ENCODE measurements around the gene OR2H2.

Gene OR2H2

DNA sequence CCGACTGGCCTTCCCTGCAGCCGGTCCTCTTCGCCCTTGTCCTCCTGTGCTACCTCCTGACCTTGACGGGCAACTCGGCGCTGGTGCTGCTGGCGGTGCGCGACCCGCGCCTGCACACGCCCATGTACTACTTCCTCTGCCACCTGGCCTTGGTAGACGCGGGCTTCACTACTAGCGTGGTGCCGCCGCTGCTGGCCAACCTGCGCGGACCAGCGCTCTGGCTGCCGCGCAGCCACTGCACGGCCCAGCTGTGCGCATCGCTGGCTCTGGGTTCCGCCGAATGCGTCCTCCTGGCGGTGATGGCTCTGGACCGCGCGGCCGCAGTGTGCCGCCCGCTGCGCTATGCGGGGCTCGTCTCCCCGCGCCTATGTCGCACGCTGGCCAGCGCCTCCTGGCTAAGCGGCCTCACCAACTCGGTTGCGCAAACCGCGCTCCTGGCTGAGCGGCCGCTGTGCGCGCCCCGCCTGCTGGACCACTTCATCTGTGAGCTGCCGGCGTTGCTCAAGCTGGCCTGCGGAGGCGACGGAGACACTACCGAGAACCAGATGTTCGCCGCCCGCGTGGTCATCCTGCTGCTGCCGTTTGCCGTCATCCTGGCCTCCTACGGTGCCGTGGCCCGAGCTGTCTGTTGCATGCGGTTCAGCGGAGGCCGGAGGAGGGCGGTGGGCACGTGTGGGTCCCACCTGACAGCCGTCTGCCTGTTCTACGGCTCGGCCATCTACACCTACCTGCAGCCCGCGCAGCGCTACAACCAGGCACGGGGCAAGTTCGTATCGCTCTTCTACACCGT is 31.5 kb upstream of the OR2H2 start (continued):
- TF ChIP-seq, protein P1, sequence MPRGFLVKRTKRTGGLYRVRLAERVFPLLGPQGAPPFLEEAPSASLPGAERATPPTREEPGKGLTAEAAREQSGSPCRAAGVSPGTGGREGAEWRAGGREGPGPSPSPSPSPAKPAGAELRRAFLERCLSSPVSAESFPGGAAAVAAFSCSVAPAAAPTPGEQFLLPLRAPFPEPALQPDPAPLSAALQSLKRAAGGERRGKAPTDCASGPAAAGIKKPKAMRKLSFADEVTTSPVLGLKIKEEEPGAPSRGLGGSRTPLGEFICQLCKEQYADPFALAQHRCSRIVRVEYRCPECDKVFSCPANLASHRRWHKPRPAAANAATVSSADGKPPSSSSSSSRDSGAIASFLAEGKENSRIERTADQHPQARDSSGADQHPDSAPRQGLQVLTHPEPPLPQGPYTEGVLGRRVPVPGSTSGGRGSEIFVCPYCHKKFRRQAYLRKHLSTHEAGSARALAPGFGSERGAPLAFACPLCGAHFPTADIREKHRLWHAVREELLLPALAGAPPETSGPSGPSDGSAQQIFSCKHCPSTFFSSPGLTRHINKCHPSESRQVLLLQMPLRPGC (tag by site-specific recombination; IDR thresholded peaks at IDR 0.05): no peak
- TF ChIP-seq ZNF776 (tag by site-specific recombination; IDR thresholded peaks at IDR 0.05; ENCODE audit: borderline replicate concordance) (no peak), OSR2 (tag by site-specific recombination; IDR thresholded peaks at IDR 0.05) (0 out of 2 replicates have a peak, but pooled peaks have one; percentile 11), ZNF132 (tag by site-specific recombination; IDR thresholded peaks at IDR 0.05; ENCODE audit: borderline replicate concordance) (no peak), ZNF341 (tag by site-specific recombination; IDR thresholded peaks at IDR 0.05; ENCODE audit: low read depth) (no peak), SCRT2 (tag by site-specific recombination; IDR thresholded peaks at IDR 0.05) (peak; percentile 24; the same call in 1 of the 2 replicates), ZNF274 (IDR thresholded peaks at IDR 0.05; ENCODE audit: low read length) (no peak), ZNF274 (tag by site-specific recombination; IDR thresholded peaks at IDR 0.05; ENCODE audit: borderline replicate concordance) (no peak), PRDM1 (tag by site-specific recombination; IDR thresholded peaks at IDR 0.05) (no peak), ZNF221 (tag by site-specific recombination; IDR thresholded peaks at IDR 0.05; ENCODE audit: borderline replicate concordance) (no peak), ZNF747 (tag by site-specific recombination; IDR thresholded peaks at IDR 0.05) (no peak), MEIS1 (CRISPR knock-in tag; IDR thresholded peaks at IDR 0.05; ENCODE audit: borderline replicate concordance) (no peak), ZBTB48 (tag by site-specific recombination; IDR thresholded peaks at IDR 0.05) (no peak), ZNF701 (tag by site-specific recombination; IDR thresholded peaks at IDR 0.05) (no peak), ZNF514 (tag by site-specific recombination; IDR thresholded peaks at IDR 0.05) (no peak), SP7 (tag by site-specific recombination; IDR thresholded peaks at IDR 0.05) (no peak; the same call in 1 of the 2 replicates), ZNF837 (tag by site-specific recombination; IDR thresholded peaks at IDR 0.05) (no peak), ZNF843 (tag by site-specific recombination; IDR thresholded peaks at IDR 0.05) (no peak), YY1 (tag by site-specific recombination; IDR thresholded peaks at IDR 0.05) (no peak), ZNF555 (tag by site-specific recombination; conservative IDR thresholded peaks at IDR 0.05) (no peak), ZBTB17 (tag by site-specific recombination; IDR thresholded peaks at IDR 0.05) (peak; percentile 98), ZNF670 (tag by site-specific recombination; IDR thresholded peaks at IDR 0.05; ENCODE audit: low read depth) (no peak), SP2 (tag by site-specific recombination; IDR thresholded peaks at IDR 0.05) (no peak), SETDB1 (IDR thresholded peaks at IDR 0.05; ENCODE audit: insufficient read length, low read length) (no peak), ZNF610 (tag by site-specific recombination; IDR thresholded peaks at IDR 0.05; ENCODE audit: borderline replicate concordance) (no peak)
- TF ChIP-seq, protein P2, sequence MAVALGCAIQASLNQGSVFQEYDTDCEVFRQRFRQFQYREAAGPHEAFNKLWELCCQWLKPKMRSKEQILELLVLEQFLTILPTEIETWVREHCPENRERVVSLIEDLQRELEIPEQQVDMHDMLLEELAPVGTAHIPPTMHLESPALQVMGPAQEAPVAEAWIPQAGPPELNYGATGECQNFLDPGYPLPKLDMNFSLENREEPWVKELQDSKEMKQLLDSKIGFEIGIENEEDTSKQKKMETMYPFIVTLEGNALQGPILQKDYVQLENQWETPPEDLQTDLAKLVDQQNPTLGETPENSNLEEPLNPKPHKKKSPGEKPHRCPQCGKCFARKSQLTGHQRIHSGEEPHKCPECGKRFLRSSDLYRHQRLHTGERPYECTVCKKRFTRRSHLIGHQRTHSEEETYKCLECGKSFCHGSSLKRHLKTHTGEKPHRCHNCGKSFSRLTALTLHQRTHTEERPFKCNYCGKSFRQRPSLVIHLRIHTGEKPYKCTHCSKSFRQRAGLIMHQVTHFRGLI (tag by site-specific recombination; IDR thresholded peaks at IDR 0.05): peak; percentile 77
- TF ChIP-seq, protein P3, sequence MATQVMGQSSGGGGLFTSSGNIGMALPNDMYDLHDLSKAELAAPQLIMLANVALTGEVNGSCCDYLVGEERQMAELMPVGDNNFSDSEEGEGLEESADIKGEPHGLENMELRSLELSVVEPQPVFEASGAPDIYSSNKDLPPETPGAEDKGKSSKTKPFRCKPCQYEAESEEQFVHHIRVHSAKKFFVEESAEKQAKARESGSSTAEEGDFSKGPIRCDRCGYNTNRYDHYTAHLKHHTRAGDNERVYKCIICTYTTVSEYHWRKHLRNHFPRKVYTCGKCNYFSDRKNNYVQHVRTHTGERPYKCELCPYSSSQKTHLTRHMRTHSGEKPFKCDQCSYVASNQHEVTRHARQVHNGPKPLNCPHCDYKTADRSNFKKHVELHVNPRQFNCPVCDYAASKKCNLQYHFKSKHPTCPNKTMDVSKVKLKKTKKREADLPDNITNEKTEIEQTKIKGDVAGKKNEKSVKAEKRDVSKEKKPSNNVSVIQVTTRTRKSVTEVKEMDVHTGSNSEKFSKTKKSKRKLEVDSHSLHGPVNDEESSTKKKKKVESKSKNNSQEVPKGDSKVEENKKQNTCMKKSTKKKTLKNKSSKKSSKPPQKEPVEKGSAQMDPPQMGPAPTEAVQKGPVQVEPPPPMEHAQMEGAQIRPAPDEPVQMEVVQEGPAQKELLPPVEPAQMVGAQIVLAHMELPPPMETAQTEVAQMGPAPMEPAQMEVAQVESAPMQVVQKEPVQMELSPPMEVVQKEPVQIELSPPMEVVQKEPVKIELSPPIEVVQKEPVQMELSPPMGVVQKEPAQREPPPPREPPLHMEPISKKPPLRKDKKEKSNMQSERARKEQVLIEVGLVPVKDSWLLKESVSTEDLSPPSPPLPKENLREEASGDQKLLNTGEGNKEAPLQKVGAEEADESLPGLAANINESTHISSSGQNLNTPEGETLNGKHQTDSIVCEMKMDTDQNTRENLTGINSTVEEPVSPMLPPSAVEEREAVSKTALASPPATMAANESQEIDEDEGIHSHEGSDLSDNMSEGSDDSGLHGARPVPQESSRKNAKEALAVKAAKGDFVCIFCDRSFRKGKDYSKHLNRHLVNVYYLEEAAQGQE (tag by site-specific recombination; IDR thresholded peaks at IDR 0.05): peak; percentile 91
- TF ChIP-seq, protein P4, sequence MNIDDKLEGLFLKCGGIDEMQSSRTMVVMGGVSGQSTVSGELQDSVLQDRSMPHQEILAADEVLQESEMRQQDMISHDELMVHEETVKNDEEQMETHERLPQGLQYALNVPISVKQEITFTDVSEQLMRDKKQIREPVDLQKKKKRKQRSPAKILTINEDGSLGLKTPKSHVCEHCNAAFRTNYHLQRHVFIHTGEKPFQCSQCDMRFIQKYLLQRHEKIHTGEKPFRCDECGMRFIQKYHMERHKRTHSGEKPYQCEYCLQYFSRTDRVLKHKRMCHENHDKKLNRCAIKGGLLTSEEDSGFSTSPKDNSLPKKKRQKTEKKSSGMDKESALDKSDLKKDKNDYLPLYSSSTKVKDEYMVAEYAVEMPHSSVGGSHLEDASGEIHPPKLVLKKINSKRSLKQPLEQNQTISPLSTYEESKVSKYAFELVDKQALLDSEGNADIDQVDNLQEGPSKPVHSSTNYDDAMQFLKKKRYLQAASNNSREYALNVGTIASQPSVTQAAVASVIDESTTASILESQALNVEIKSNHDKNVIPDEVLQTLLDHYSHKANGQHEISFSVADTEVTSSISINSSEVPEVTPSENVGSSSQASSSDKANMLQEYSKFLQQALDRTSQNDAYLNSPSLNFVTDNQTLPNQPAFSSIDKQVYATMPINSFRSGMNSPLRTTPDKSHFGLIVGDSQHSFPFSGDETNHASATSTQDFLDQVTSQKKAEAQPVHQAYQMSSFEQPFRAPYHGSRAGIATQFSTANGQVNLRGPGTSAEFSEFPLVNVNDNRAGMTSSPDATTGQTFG (tag by site-specific recombination; IDR thresholded peaks at IDR 0.05; ENCODE audit: borderline replicate concordance): no peak
- TF ChIP-seq, protein P5, sequence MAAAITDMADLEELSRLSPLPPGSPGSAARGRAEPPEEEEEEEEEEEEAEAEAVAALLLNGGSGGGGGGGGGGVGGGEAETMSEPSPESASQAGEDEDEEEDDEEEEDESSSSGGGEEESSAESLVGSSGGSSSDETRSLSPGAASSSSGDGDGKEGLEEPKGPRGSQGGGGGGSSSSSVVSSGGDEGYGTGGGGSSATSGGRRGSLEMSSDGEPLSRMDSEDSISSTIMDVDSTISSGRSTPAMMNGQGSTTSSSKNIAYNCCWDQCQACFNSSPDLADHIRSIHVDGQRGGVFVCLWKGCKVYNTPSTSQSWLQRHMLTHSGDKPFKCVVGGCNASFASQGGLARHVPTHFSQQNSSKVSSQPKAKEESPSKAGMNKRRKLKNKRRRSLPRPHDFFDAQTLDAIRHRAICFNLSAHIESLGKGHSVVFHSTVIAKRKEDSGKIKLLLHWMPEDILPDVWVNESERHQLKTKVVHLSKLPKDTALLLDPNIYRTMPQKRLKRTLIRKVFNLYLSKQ (tag by site-specific recombination; IDR thresholded peaks at IDR 0.05; ENCODE audit: borderline replicate concordance): no peak
